SU-DHL-6 (cell line): ENCODE data around the gene KLHDC7B.

Experiments used
- EZH2phosphoT487 ChIP-seq: fragments of 200-600 bp; sonication (generic), shearing (Covaris generic); conservative IDR thresholded peaks from 2 replicates; pipeline ENCODE4 v1.6.1; 2018; ENCODE audit warnings: mild to moderate bottlenecking, antibody characterized with exemption, low read length, moderate library complexity, mixed read lengths
- TF ChIP-seq, protein P1 (sequence below): fragments of 200-600 bp; sonication (generic); IDR thresholded peaks from one replicate; pipeline ENCODE4 v1.5.1; 2017; ENCODE audit warnings: antibody characterized with exemption, mild to moderate bottlenecking, low read length, moderate library complexity; ENCODE audit not compliant: insufficient read depth, poor library complexity, severe bottlenecking

GRCh38 chr22:50576806-50577696 is 31.4 kb downstream of the KLHDC7B start:
- no peak for TF ChIP-seq EZH2phosphoT487
- TF ChIP-seq, protein P1, sequence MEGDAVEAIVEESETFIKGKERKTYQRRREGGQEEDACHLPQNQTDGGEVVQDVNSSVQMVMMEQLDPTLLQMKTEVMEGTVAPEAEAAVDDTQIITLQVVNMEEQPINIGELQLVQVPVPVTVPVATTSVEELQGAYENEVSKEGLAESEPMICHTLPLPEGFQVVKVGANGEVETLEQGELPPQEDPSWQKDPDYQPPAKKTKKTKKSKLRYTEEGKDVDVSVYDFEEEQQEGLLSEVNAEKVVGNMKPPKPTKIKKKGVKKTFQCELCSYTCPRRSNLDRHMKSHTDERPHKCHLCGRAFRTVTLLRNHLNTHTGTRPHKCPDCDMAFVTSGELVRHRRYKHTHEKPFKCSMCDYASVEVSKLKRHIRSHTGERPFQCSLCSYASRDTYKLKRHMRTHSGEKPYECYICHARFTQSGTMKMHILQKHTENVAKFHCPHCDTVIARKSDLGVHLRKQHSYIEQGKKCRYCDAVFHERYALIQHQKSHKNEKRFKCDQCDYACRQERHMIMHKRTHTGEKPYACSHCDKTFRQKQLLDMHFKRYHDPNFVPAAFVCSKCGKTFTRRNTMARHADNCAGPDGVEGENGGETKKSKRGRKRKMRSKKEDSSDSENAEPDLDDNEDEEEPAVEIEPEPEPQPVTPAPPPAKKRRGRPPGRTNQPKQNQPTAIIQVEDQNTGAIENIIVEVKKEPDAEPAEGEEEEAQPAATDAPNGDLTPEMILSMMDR, result no peak
